Left ventricle myocardium inferior (tissue), 1 donor: Measurements from ENCODE around the gene KDM5C. TPM values are rescaled to one million over a fixed set of nuclear protein-coding genes. Genes with fewer than 3 reads are reported as not detected.

Source experiments
- DNase-seq: peaks from one replicate; pipeline ENCODE4 v3.0.0-alpha.2; 2020
- H3K27ac ChIP-seq: fragments of 200-600 bp; replicated peaks from 2 replicates; pipeline ENCODE4 v1.8.0; 2021
- H3K27me3 ChIP-seq: fragments of 200-600 bp; 2 replicates; pipeline ENCODE4 v1.8.0; 2021; ENCODE audit warnings: low read depth
- H3K36me3 ChIP-seq: fragments of 200-600 bp; 2 replicates; pipeline ENCODE4 v1.8.0; 2021
- H3K4me1 ChIP-seq: fragments of 200-600 bp; 2 replicates; pipeline ENCODE4 v1.8.0; 2021
- H3K4me3 ChIP-seq: fragments of 200-600 bp; 2 replicates; pipeline ENCODE4 v1.8.0; 2021; ENCODE audit warnings: mild to moderate bottlenecking, moderate library complexity
- H3K9me3 ChIP-seq: fragments of 200-600 bp; replicated peaks from 2 replicates; pipeline ENCODE4 v1.8.0; 2021
- intact Hi-C: fragments of 100-400 bp; cut with micrococcal nuclease; formaldehyde crosslinking; loops from one replicate; pipeline ENCODE4 v1.11.0; 2022
- total RNA-seq: library from RNA; stranded (reverse); fragmentation: NEBNext Ultra II Directional; extraction: Animal tissue kit (Norgen Biotek cat#: 25700); gene quantifications from one replicate; pipeline ENCODE4 v1.2.1, GENCODE V29; 2021
- TF ChIP-seq, protein P1 (sequence below): fragments of 200-600 bp; IDR thresholded peaks from 2 replicates; pipeline ENCODE4 v1.8.0; 2021; ENCODE audit warnings: antibody characterized with exemption, mild to moderate bottlenecking, borderline replicate concordance
- donor health status: DM: no; HTN: yes; CAD: no; lungs with severe emphysema.

KDM5C gene
- total RNA-seq, 1 donor from 2014 or later: 35.6 TPM

DNA sequence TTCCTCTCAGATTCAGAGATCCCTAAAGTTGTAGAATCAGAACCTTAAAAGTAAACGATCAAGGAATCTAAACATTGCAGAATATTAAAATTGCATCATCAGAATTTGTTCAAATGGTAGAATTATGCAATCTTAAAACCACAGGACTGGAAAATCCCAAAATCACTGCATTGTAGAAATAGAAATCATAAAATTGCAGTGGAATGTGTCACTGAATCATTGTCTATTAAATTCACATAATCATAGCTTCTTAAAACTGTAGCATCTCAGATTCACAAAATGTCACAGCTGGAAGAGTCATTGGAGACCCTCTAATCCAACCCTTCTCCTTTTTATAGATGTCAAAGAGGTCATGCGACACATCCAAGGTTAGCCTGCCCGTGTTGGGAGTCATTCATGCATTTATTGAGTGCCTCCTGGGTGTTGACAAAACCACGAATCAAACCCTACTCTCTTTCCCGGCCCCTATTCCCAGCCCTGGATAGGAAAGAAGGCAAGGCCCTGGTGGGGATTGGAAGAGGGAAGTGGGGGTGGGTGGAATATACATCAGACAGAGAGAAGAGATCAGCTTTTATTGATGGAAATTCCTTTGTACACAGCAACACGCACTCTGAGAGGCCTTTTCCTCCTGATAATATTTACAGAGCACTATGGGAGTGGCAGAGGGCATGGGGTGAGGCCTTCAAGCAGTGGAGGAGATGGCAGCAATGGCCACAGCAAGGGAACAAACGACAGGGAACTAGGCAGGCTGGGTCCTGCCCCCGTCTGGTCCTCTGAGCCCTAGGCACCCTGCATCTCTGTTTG is 41.0 kb upstream of the KDM5C start:
- TF ChIP-seq, protein P1, sequence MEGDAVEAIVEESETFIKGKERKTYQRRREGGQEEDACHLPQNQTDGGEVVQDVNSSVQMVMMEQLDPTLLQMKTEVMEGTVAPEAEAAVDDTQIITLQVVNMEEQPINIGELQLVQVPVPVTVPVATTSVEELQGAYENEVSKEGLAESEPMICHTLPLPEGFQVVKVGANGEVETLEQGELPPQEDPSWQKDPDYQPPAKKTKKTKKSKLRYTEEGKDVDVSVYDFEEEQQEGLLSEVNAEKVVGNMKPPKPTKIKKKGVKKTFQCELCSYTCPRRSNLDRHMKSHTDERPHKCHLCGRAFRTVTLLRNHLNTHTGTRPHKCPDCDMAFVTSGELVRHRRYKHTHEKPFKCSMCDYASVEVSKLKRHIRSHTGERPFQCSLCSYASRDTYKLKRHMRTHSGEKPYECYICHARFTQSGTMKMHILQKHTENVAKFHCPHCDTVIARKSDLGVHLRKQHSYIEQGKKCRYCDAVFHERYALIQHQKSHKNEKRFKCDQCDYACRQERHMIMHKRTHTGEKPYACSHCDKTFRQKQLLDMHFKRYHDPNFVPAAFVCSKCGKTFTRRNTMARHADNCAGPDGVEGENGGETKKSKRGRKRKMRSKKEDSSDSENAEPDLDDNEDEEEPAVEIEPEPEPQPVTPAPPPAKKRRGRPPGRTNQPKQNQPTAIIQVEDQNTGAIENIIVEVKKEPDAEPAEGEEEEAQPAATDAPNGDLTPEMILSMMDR: no peak
- no peak for DNase-seq

DNA sequence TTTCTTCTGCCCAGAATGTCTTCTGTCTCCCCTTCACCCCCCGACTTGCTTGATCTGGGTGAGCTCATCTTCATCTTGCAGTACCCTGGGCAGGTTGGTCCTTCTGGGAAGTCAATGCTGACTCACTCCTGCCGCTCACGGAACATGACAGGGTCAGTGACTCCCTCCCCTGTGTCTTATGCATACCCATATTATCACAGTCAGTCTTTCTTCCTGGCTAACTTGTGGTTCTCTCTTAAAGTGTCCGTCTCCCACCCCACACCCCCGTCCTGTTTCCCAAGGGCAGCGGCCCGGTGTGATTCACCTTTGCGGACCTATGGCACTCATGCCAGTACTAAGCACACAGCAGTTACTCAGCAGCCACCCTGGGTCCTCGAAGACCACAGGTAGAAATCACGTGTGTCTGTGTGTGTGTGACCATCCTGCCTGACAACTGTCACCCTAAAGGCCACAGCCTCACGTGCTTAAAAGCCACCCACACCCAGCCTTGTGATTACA is 38.6 kb upstream of the KDM5C start:
- intact Hi-C loops: no loop called here
- H3K27me3 ChIP-seq: no peaks in the 10 kb centered on the region
- DNase-seq: no peak
- no peaks in the 10 kb centered on the region for H3K4me1 ChIP-seq
- H3K27ac ChIP-seq: no peak overlapping the region
- no peaks in the 10 kb centered on the region for H3K36me3 ChIP-seq
- H3K9me3 ChIP-seq: no peaks in the 10 kb centered on the region
- TF ChIP-seq, protein P1: no peak
- no peak overlapping the region for H3K4me3 ChIP-seq

More for the DNA sequence above, 41.0 kb upstream of the KDM5C start:
- intact Hi-C loops: no loop called here
- H3K36me3 ChIP-seq: no peaks in the 10 kb centered on the region
- H3K4me1 ChIP-seq: no peaks in the 10 kb centered on the region
- H3K27me3 ChIP-seq: no peaks in the 10 kb centered on the region
- H3K27ac ChIP-seq: no peak overlapping the region
- H3K9me3 ChIP-seq: no peaks in the 10 kb centered on the region
- H3K4me3 ChIP-seq: no peak overlapping the region

DNA sequence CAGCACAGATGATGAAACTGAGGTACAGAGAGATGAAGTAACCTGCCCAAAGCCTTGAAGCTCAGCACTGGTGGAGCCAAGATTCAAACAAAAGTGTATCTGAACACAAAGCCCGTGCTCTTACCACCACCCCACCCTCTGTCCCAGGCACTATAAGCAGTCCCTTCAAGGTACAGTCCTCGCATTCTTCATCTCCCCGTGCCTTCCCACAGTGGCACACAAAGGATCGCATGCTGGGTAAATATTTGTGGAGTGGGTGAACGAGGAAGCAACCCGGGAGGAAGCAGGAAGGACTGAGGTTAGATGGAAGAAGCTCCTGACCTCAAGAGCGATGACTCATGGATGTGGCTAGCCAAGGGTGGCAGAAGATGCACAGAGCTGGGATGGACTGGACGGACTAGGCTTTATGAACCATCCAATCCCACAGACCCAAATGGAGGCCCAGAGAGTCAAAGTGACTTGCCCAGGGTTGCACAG is 37.9 kb upstream of the KDM5C start:
- H3K4me1 ChIP-seq: no peaks in the 10 kb centered on the region
- DNase-seq: no peak
- no peak overlapping the region for H3K4me3 ChIP-seq
- TF ChIP-seq, protein P1: no peak
- intact Hi-C loops: no loop called here
- H3K9me3 ChIP-seq: no peaks in the 10 kb centered on the region
- no peaks in the 10 kb centered on the region for H3K36me3 ChIP-seq
- H3K27me3 ChIP-seq: no peaks in the 10 kb centered on the region
- H3K27ac ChIP-seq: no peak overlapping the region

DNA sequence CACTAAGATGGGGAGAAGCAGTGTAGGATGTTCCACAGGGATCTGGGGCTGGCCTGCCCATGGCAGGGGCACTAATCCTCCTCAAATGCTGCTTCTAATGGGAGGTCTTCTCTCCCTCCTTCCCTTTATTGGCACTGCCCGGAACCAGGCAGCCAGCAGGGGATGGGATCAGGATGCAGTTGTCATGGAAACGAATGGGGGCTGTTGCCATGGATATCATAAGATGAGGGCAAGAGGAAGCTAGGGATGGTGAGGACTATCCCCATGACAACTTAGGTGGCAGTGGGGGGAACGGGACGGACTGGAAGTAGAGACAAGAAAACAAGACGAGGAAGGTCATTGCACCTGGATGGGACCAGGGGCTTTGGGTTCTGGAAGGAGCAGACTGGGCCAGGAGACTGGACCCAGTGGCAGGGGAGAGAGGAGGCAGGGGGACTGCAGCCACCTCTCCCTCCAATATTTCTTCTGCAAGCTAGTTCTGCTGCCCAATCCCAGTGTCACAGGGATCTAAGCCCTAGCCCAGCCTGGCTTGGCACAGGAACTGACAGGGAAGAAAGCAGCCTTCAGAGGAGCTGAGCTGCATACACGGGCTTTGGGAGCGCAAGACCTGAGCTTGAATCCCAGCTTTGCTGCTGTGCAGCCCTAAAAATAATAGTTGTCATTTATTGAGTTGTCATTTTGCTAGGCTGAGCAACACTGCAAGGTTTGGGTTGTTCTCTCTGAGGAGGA is 37.3 kb upstream of the KDM5C start:
- H3K9me3 ChIP-seq: no peaks in the 10 kb centered on the region

DNA sequence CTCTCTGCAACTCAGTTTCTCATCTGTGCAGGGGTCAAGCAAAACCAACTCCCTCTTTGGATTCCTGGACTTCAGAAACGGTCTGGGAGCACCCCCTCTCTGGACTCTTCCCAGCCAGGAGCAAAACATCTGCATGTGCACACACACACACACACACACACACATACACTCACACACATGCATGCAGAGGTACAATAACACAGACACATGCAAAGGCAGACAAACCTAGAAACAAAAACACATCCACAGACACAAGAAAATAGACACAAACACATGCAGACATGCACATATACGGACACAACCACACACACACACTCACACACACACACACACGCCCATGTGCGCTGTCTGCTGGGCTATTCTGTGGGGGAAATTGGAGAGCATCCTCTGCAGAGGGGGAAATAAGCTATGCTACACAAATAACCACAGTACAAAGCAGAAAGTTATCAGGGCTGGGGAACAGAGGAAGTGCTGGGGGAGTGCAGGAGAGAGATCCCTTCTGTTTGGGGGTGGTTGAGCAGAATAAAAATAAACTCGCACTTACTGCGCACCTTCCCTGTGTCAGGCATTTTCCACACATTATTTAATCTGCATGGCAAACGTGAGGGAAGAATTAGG is 36.5 kb upstream of the KDM5C start:
- Histone ChIP-seq H3K27ac (no peak overlapping the region), H3K36me3 (no peaks in the 10 kb centered on the region), H3K27me3 (no peaks in the 10 kb centered on the region), H3K4me3 (no peak overlapping the region), H3K4me1 (no peaks in the 10 kb centered on the region), H3K9me3 (no peaks in the 10 kb centered on the region)
- no peak for DNase-seq
- TF ChIP-seq, protein P1: no peak
- intact Hi-C loops: no loop called here

More for the DNA sequence above, 37.3 kb upstream of the KDM5C start:
- Histone ChIP-seq H3K27ac (no peak overlapping the region), H3K4me1 (no peaks in the 10 kb centered on the region), H3K36me3 (no peaks in the 10 kb centered on the region), H3K27me3 (no peaks in the 10 kb centered on the region), H3K4me3 (no peak overlapping the region)
- TF ChIP-seq, protein P1: no peak
- intact Hi-C loops: no loop called here
- DNase-seq: no peak
